ENCODE data around the gene PRLH. TPM values are rescaled to one million over a fixed set of nuclear protein-coding genes. Genes with fewer than 3 reads are reported as not detected.

PRLH gene
- total RNA-seq, 1 donor from 2014 or later: not detected

DNA sequence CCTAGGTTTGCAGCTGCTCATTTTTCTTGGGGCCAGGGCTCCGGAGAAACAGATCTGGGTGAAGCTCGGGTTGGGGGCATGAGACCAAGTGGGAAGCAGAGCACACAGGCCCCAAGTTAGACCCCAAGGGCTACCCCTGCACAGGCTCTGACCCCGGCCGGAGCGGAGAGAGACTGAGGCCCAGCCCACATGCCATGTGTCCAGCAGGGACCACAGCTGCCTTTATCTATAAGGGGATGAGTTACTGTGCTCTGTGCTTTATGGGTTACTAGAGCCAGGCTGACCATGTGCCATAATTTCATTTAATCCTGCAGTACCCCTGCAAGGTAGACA is 30.3 kb upstream of the PRLH start:
- TF ChIP-seq, protein P1, sequence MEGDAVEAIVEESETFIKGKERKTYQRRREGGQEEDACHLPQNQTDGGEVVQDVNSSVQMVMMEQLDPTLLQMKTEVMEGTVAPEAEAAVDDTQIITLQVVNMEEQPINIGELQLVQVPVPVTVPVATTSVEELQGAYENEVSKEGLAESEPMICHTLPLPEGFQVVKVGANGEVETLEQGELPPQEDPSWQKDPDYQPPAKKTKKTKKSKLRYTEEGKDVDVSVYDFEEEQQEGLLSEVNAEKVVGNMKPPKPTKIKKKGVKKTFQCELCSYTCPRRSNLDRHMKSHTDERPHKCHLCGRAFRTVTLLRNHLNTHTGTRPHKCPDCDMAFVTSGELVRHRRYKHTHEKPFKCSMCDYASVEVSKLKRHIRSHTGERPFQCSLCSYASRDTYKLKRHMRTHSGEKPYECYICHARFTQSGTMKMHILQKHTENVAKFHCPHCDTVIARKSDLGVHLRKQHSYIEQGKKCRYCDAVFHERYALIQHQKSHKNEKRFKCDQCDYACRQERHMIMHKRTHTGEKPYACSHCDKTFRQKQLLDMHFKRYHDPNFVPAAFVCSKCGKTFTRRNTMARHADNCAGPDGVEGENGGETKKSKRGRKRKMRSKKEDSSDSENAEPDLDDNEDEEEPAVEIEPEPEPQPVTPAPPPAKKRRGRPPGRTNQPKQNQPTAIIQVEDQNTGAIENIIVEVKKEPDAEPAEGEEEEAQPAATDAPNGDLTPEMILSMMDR (IDR thresholded peaks at IDR 0.05): no peak
- no peak for DNase-seq (ENCODE audit: extremely low spot score, unreplicated experiment)
- peaks cover 3% of the 10 kb centered on the region for H3K36me3 Mint-ChIP-seq (ENCODE audit: unreplicated experiment)
- H3K4me3 Mint-ChIP-seq (ENCODE audit: unreplicated experiment): no peak overlapping the region
- H3K4me1 Mint-ChIP-seq (ENCODE audit: unreplicated experiment): peaks cover 14% of the 10 kb centered on the region
- no peaks in the 10 kb centered on the region for H3K27me3 Mint-ChIP-seq (ENCODE audit: unreplicated experiment)
- H3K9me3 Mint-ChIP-seq (ENCODE audit: unreplicated experiment): no peaks in the 10 kb centered on the region
- no peak overlapping the region for H3K27ac Mint-ChIP-seq (ENCODE audit: unreplicated experiment)

DNA sequence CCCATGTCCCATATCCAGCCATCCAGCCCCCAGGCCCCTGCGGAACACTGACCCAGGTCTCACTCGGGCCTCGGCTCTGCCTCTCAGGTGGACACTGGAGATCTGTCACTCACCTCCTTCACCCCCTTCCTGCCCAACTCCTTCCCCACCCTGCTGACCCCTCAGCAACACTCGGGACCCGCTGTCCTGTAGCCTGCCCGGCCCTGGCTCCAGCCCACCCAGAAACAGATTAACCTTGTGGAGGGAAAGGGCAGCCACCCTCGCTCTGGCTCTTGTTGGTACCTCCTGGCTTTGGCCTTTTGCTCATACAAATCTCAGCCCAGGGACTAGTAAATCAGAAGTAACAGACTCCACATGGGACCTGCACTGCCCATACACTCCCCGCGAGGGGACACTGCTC is 29.8 kb upstream of the PRLH start:
- Mint-ChIP-seq H3K4me3 (ENCODE audit: unreplicated experiment) (no peak overlapping the region), H3K4me1 (ENCODE audit: unreplicated experiment) (peaks cover 18% of the 10 kb centered on the region), H3K9me3 (ENCODE audit: unreplicated experiment) (no peaks in the 10 kb centered on the region), H3K36me3 (ENCODE audit: unreplicated experiment) (peaks cover 5% of the 10 kb centered on the region), H3K27me3 (ENCODE audit: unreplicated experiment) (no peaks in the 10 kb centered on the region), H3K27ac (ENCODE audit: unreplicated experiment) (no peak overlapping the region)
- DNase-seq (ENCODE audit: extremely low spot score, unreplicated experiment): no peak
- TF ChIP-seq, protein P1 (IDR thresholded peaks at IDR 0.05): no peak

DNA sequence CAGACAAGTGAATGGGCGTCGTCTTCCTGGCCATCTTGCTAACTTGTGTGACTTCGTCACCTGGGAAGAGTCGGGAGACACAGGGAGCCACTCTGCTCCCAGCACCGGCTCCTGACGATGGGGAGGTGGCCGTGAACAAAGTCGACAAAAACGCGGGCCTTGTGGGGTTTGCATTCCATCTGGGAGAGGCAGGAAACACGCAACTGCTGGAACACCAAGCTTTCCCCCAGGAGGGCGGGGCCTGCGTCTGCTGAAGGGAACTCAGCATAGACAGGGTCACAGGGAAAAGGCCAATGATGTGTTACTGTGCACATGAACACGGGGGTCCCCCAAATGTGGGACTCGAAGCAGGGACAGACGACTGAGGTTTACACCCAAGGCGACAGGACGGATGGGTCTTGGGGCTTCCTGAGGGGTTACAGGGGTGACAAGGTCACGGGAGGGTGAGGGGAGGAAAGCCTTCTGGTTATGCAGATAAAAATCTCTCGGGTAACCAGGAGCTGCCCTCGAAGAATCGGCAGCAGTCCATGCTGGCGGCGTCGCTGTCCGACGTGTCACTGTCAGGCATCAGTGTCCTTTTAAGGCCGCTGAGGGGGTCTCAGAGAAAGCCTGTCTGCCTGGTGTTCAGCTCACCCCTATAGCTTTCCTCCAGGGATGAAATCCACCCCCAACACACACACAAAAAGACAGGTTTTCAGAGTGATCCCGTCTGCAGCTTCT is 28.2 kb upstream of the PRLH start:
- no peak for DNase-seq (ENCODE audit: extremely low spot score, unreplicated experiment)
- no peaks in the 10 kb centered on the region for H3K9me3 Mint-ChIP-seq (ENCODE audit: unreplicated experiment)
- H3K27me3 Mint-ChIP-seq (ENCODE audit: unreplicated experiment): no peaks in the 10 kb centered on the region
- H3K4me3 Mint-ChIP-seq (ENCODE audit: unreplicated experiment): no peak overlapping the region
- peaks cover 5% of the 10 kb centered on the region for H3K36me3 Mint-ChIP-seq (ENCODE audit: unreplicated experiment)
- no peak overlapping the region for H3K27ac Mint-ChIP-seq (ENCODE audit: unreplicated experiment)
- peaks cover 19% of the 10 kb centered on the region for H3K4me1 Mint-ChIP-seq (ENCODE audit: unreplicated experiment)
- TF ChIP-seq, protein P1 (IDR thresholded peaks at IDR 0.05): no peak

DNA sequence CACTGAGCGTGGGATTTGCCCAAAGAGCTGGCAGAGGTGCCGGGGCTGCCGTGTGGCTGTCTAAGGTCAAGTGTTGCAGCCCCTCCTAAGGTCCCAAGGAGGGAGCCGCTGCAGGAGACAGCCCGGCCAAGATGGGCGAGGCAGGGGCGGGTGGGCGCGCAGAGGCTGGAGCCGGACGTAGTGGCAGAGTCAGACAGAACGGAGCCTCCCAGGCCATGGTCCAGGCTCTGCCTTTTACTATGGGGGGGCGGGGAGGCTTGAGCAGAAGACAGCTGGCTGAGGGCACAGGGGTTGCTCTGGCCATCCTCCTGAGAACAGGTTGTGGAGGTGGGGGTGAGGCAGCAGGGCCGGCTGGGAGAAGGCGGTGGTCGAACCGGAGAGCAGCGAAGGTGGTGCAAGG is 27.5 kb upstream of the PRLH start:
- Mint-ChIP-seq H3K36me3 (ENCODE audit: unreplicated experiment) (peaks cover 5% of the 10 kb centered on the region), H3K27ac (ENCODE audit: unreplicated experiment) (no peak overlapping the region), H3K9me3 (ENCODE audit: unreplicated experiment) (no peaks in the 10 kb centered on the region), H3K4me3 (ENCODE audit: unreplicated experiment) (no peak overlapping the region), H3K4me1 (ENCODE audit: unreplicated experiment) (peaks cover 19% of the 10 kb centered on the region), H3K27me3 (ENCODE audit: unreplicated experiment) (no peaks in the 10 kb centered on the region)
- no peak for DNase-seq (ENCODE audit: extremely low spot score, unreplicated experiment)
- TF ChIP-seq, protein P1 (IDR thresholded peaks at IDR 0.05): no peak

DNA sequence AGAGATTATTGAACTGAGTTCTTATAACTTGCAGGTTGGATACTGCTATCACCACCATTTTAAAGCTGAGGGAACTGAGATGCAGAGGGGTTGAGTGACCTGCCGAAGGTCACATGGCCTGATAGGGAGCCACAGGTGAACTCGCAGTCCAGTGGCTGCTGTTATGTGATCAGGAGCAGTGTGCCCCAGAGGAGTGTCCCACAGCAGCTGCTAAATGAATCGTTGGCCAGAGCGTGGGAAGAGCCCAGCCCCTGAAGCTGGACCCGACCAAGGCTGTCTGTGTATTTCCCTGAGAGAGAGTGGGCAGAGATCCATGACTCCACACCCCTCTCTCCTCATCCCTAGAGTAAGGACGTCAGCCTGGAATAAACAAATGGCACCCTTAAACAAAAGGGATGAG is 26.7 kb upstream of the PRLH start:
- no peak overlapping the region for H3K4me3 Mint-ChIP-seq (ENCODE audit: unreplicated experiment)
- H3K27ac Mint-ChIP-seq (ENCODE audit: unreplicated experiment): no peak overlapping the region
- TF ChIP-seq, protein P1 (IDR thresholded peaks at IDR 0.05): no peak
- peaks cover 3% of the 10 kb centered on the region for H3K36me3 Mint-ChIP-seq (ENCODE audit: unreplicated experiment)
- no peaks in the 10 kb centered on the region for H3K27me3 Mint-ChIP-seq (ENCODE audit: unreplicated experiment)
- H3K4me1 Mint-ChIP-seq (ENCODE audit: unreplicated experiment): peaks cover 19% of the 10 kb centered on the region
- H3K9me3 Mint-ChIP-seq (ENCODE audit: unreplicated experiment): no peaks in the 10 kb centered on the region
- DNase-seq (ENCODE audit: extremely low spot score, unreplicated experiment): no peak

All from osteocyte (in vitro differentiated cells).